ENCODE measurements around the gene EPHB4.

DNA sequence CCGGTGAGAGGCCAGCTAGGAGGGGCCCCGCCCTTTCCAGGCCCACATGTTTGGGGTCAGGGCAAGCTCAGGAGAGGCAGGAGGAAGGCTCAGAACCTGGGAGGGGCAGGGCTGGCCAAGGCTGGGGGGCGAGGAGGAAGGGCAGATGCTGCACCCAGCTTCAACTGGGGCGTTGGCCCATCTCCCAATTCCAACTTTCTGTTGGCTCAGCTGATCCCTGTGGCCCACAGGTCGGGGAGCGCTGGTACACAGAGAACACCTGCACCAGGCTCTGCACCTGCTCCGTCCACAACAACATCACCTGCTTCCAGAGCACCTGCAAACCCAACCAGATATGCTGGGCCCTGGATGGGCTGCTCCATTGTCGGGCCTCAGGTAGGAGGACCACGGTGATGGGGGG is 53.8 kb downstream of the EPHB4 start:
- TF ChIP-seq EZH2phosphoT487 (IDR thresholded peaks at IDR 0.05; ENCODE audit: unreplicated experiment) (no peak), CTCF (conservative IDR thresholded peaks at IDR 0.05; ENCODE audit: low read depth in 2 of 2) (no peak), EZH2 (IDR thresholded peaks at IDR 0.05; ENCODE audit: low read depth, unreplicated experiment) (no peak), POLR2AphosphoS5 (IDR thresholded peaks at IDR 0.05; ENCODE audit: low read depth) (no peak), JUNB (IDR thresholded peaks at IDR 0.05; ENCODE audit: unreplicated experiment) (no peak), ZNF114 (CRISPR knock-in tag; IDR thresholded peaks at IDR 0.05) (no peak), CREB1 (CRISPR knock-in tag; IDR thresholded peaks at IDR 0.05; ENCODE audit: low read depth) (no peak), ZNF462 (CRISPR knock-in tag; IDR thresholded peaks at IDR 0.05) (no peak), REST (IDR thresholded peaks at IDR 0.05; ENCODE audit: unreplicated experiment) (no peak), NANOG (IDR thresholded peaks at IDR 0.05; ENCODE audit: borderline replicate concordance) (no peak), STAT1 (IDR thresholded peaks at IDR 0.05; ENCODE audit: unreplicated experiment) (no peak), ZNF331 (CRISPR knock-in tag; IDR thresholded peaks at IDR 0.05; ENCODE audit: low read depth) (no peak)
- TF ChIP-seq, protein P1, sequence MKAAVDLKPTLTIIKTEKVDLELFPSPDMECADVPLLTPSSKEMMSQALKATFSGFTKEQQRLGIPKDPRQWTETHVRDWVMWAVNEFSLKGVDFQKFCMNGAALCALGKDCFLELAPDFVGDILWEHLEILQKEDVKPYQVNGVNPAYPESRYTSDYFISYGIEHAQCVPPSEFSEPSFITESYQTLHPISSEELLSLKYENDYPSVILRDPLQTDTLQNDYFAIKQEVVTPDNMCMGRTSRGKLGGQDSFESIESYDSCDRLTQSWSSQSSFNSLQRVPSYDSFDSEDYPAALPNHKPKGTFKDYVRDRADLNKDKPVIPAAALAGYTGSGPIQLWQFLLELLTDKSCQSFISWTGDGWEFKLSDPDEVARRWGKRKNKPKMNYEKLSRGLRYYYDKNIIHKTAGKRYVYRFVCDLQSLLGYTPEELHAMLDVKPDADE (IDR thresholded peaks at IDR 0.05), result no peak

All from GM23338 (cell line).